IMR-90 (cell line): Measurements from ENCODE around the gene CAVIN1.
"Not testable (repeated sequence)": the region's sequence is repeated elsewhere in the genome, so short reads cannot be mapped to it uniquely, and the experiment has no call there.

Experiments used
- CEBPB ChIP-seq: IDR thresholded peaks from 2 replicates; pipeline ENCODE4 v1.6.1; 2012; ENCODE audit warnings: low read depth, low read length, improper control_type of control experiment
- CHD1 ChIP-seq: IDR thresholded peaks from 2 replicates; pipeline ENCODE4 v1.6.1; 2012; ENCODE audit warnings: low read depth, low read length, improper control_type of control experiment
- CTCF ChIP-seq: conservative IDR thresholded peaks from 2 replicates; pipeline ENCODE4 v1.5.1; 2012; ENCODE audit warnings: mild to moderate bottlenecking, low read depth, low read length, improper control_type of control experiment
- FOS ChIP-seq: fragments of 150-350 bp; IDR thresholded peaks from 2 replicates; pipeline ENCODE4 v1.6.1; 2016; ENCODE audit warnings: low read depth, low read length
- MAFK ChIP-seq: IDR thresholded peaks from 2 replicates; pipeline ENCODE4 v1.6.1; 2012; ENCODE audit warnings: low read depth, low read length, improper control_type of control experiment
- MXI1 ChIP-seq: IDR thresholded peaks from 2 replicates; pipeline ENCODE4 v1.6.1; 2012; ENCODE audit warnings: low read depth, mild to moderate bottlenecking, low read length, moderate library complexity, borderline replicate concordance
- POLR2A ChIP-seq: IDR thresholded peaks from 2 replicates; pipeline ENCODE4 v1.6.1; 2012; ENCODE audit warnings: mild to moderate bottlenecking, low read depth, low read length
- RAD21 ChIP-seq: IDR thresholded peaks from 2 replicates; pipeline ENCODE4 v1.6.1; 2012; ENCODE audit warnings: low read length, improper control_type of control experiment
- RCOR1 ChIP-seq: IDR thresholded peaks from 2 replicates; pipeline ENCODE4 v1.6.1; 2012; ENCODE audit warnings: mild to moderate bottlenecking, low read length, improper control_type of control experiment; ENCODE audit not compliant: insufficient replicate concordance
- RFX5 ChIP-seq: IDR thresholded peaks from 2 replicates; pipeline ENCODE4 v1.8.0; 2012; ENCODE audit warnings: low read depth, mild to moderate bottlenecking, low read length, moderate library complexity
- SMC3 ChIP-seq: fragments of 150-350 bp; IDR thresholded peaks from 2 replicates; pipeline ENCODE4 v1.6.1; 2016; ENCODE audit warnings: low read depth, mild to moderate bottlenecking, antibody characterized with exemption, low read length, moderate library complexity
- TF ChIP-seq, protein P1 (sequence below): fragments of 150-350 bp; IDR thresholded peaks from 2 replicates; pipeline ENCODE4 v1.6.1; 2016; ENCODE audit warnings: low read depth, mild to moderate bottlenecking, low read length, moderate library complexity, borderline replicate concordance
- TF ChIP-seq, protein P2 (sequence below): fragments of 150-350 bp; IDR thresholded peaks from 2 replicates; pipeline ENCODE4 v1.6.1; 2017; ENCODE audit warnings: mild to moderate bottlenecking, antibody characterized with exemption, low read length, low read depth

DNA sequence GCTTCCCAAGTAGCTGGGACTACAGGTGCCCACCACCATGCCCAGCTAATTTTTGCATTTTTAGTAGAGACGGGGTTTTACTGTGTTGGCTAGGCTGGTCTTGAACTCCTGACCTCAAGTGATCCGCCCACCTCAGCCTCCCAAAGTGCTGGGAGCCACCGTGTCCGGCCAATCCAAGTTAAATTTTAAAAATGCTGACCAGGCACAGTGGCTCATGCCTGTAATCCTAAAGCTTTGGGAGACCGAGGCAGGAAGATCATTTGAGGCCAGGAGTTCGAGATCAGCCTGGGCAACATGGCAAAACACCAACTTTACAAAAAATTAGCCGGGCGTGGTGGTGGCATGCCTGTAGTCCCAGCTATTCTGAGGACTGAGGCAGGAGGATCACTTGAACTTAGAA, 31.6 kb downstream of the CAVIN1 start:
- not testable (repeated sequence) for TF ChIP-seq POLR2A, FOS, CTCF, CEBPB, RFX5, SMC3, MXI1, RCOR1, RAD21, CHD1
- TF ChIP-seq, protein P1, sequence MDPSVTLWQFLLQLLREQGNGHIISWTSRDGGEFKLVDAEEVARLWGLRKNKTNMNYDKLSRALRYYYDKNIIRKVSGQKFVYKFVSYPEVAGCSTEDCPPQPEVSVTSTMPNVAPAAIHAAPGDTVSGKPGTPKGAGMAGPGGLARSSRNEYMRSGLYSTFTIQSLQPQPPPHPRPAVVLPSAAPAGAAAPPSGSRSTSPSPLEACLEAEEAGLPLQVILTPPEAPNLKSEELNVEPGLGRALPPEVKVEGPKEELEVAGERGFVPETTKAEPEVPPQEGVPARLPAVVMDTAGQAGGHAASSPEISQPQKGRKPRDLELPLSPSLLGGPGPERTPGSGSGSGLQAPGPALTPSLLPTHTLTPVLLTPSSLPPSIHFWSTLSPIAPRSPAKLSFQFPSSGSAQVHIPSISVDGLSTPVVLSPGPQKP: not testable (repeated sequence)
- peak; percentile 39; the same call in 1 of the 2 replicates for TF ChIP-seq MAFK
- TF ChIP-seq, protein P2, sequence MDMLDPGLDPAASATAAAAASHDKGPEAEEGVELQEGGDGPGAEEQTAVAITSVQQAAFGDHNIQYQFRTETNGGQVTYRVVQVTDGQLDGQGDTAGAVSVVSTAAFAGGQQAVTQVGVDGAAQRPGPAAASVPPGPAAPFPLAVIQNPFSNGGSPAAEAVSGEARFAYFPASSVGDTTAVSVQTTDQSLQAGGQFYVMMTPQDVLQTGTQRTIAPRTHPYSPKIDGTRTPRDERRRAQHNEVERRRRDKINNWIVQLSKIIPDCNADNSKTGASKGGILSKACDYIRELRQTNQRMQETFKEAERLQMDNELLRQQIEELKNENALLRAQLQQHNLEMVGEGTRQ: not testable (repeated sequence)
